H9 (cell line): ENCODE results near the gene TEX55. TPM values are rescaled to one million over a fixed set of nuclear protein-coding genes. Genes with fewer than 3 reads are reported as not detected.

ENCODE experiments used
- DNase-seq: peaks from one replicate; pipeline ENCODE4 v3.0.0-alpha.2; 2017
- H2AFZ ChIP-seq: one replicate; pipeline ENCODE4 v1.6.1; 2013; ENCODE audit warnings: mild to moderate bottlenecking, low read length, control low read depth, moderate library complexity
- H2AK5ac ChIP-seq: 2 replicates; pipeline ENCODE4 v1.6.1; 2013; ENCODE audit warnings: low read length, control low read depth, mixed read lengths; ENCODE audit not compliant: insufficient read length
- H2BK120ac ChIP-seq: one replicate; pipeline ENCODE4 v1.6.1; 2013; ENCODE audit warnings: low read depth, mild to moderate bottlenecking, low read length, control low read depth, inconsistent platforms; ENCODE audit not compliant: poor library complexity, severe bottlenecking
- H2BK12ac ChIP-seq: 2 replicates; pipeline ENCODE4 v1.6.1; 2013; ENCODE audit warnings: low read length, control low read depth, mixed read lengths, low read depth; ENCODE audit not compliant: insufficient read length
- H2BK15ac ChIP-seq: 2 replicates; pipeline ENCODE4 v1.6.1; 2013; ENCODE audit warnings: low read depth, low read length, control low read depth
- H2BK20ac ChIP-seq: one replicate; pipeline ENCODE4 v1.6.1; 2013; ENCODE audit warnings: low read depth, mild to moderate bottlenecking, low read length, control low read depth, inconsistent platforms; ENCODE audit not compliant: poor library complexity, severe bottlenecking
- H2BK5ac ChIP-seq: 2 replicates; pipeline ENCODE4 v1.6.1; 2013; ENCODE audit warnings: low read length, control low read depth, mixed read lengths; ENCODE audit not compliant: insufficient read length
- H3K14ac ChIP-seq: 2 replicates; pipeline ENCODE4 v1.6.1; 2013; ENCODE audit warnings: low read length, control low read depth; ENCODE audit not compliant: insufficient read depth
- H3K18ac ChIP-seq: 2 replicates; pipeline ENCODE4 v1.6.1; 2013; ENCODE audit warnings: low read depth, mild to moderate bottlenecking, mixed read lengths, low read length, control low read depth; ENCODE audit not compliant: insufficient read length
- H3K23ac ChIP-seq: 2 replicates; pipeline ENCODE4 v1.6.1; 2013; ENCODE audit warnings: low read length, control low read depth, mixed read lengths, low read depth; ENCODE audit not compliant: insufficient read length
- H3K23me2 ChIP-seq: 2 replicates; pipeline ENCODE4 v1.6.1; 2013; ENCODE audit warnings: low read depth, mild to moderate bottlenecking, mixed read lengths, low read length, control low read depth; ENCODE audit not compliant: insufficient read length, poor library complexity, severe bottlenecking
- H3K27ac ChIP-seq: 2 replicates; pipeline ENCODE4 v1.5.1; 2013; ENCODE audit warnings: low read length, control low read depth, mixed read lengths, low read depth; ENCODE audit not compliant: insufficient read length
- H3K27me3 ChIP-seq: 2 replicates; pipeline ENCODE4 v1.6.1; 2013; ENCODE audit warnings: low read length, control low read depth, inconsistent platforms; ENCODE audit not compliant: insufficient read depth
- H3K4ac ChIP-seq: 2 replicates; pipeline ENCODE4 v1.6.1; 2013; ENCODE audit warnings: low read depth, mild to moderate bottlenecking, control low read depth, inconsistent platforms, low read length, moderate library complexity
- H3K4me1 ChIP-seq: 2 replicates; pipeline ENCODE4 v1.6.1; 2013; ENCODE audit warnings: low read length, control low read depth, inconsistent platforms; ENCODE audit not compliant: insufficient read depth
- H3K4me2 ChIP-seq: 2 replicates; pipeline ENCODE4 v1.6.1; 2013; ENCODE audit warnings: low read length, control low read depth, mixed read lengths; ENCODE audit not compliant: insufficient read length, insufficient read depth
- H3K56ac ChIP-seq: 2 replicates; pipeline ENCODE4 v1.6.1; 2013; ENCODE audit warnings: low read depth, mild to moderate bottlenecking, mixed read lengths, low read length, control low read depth; ENCODE audit not compliant: insufficient read length
- H3K79me1 ChIP-seq: 2 replicates; pipeline ENCODE4 v1.6.1; 2013; ENCODE audit warnings: low read depth, mild to moderate bottlenecking, moderate library complexity, low read length, control low read depth, inconsistent platforms; ENCODE audit not compliant: insufficient read depth, poor library complexity, severe bottlenecking
- H3K79me2 ChIP-seq: 2 replicates; pipeline ENCODE4 v1.6.1; 2013; ENCODE audit warnings: low read length, control low read depth, inconsistent platforms; ENCODE audit not compliant: insufficient read depth
- H3K9ac ChIP-seq: 2 replicates; pipeline ENCODE4 v1.6.1; 2013; ENCODE audit warnings: low read length, control low read depth, mixed read lengths; ENCODE audit not compliant: insufficient read length; ENCODE audit errors: extremely low read depth
- H3K9me3 ChIP-seq: one replicate; pipeline ENCODE4 v1.6.1; 2013; ENCODE audit warnings: low read depth, low read length, inconsistent platforms; ENCODE audit not compliant: control insufficient read depth
- H3T11ph ChIP-seq: one replicate; pipeline ENCODE4 v1.6.1; 2013; ENCODE audit warnings: mild to moderate bottlenecking, low read length, control low read depth, inconsistent platforms
- H4K20me1 ChIP-seq: one replicate; pipeline ENCODE4 v1.6.1; 2013; ENCODE audit not compliant: control insufficient read depth, insufficient read length, insufficient read depth
- H4K5ac ChIP-seq: 2 replicates; pipeline ENCODE4 v1.6.1; 2013; ENCODE audit warnings: low read depth, mild to moderate bottlenecking, mixed read lengths, low read length, control low read depth; ENCODE audit not compliant: insufficient read length
- H4K8ac ChIP-seq: replicated peaks from 2 replicates; pipeline ENCODE4 v1.6.1; 2013; ENCODE audit warnings: low read length, control low read depth, mixed read lengths, low read depth; ENCODE audit not compliant: insufficient read length
- H4K91ac ChIP-seq: 2 replicates; pipeline ENCODE4 v1.6.1; 2013; ENCODE audit warnings: low read depth, mild to moderate bottlenecking, moderate library complexity, mixed read lengths, low read length, control low read depth; ENCODE audit not compliant: insufficient read length
- H3K27ac Mint-ChIP-seq, 3 experiments: 2 replicates in 2 of 3; 3 replicates in 1 of 3; pipeline ENCODE4 v1.8.0; 2020 to 2021; ENCODE audit warnings: mixed read lengths in 3 of 3, mild to moderate bottlenecking in 1 of 3, moderate library complexity in 1 of 3
- H3K27me3 Mint-ChIP-seq: 2 replicates; pipeline ENCODE4 v1.8.0; 2021; ENCODE audit warnings: low read depth, mild to moderate bottlenecking, moderate library complexity, mixed read lengths
- H3K36me3 Mint-ChIP-seq, 3 experiments: 2 replicates in 2 of 3; 3 replicates in 1 of 3; pipeline ENCODE4 v1.8.0; 2020 to 2021; ENCODE audit warnings: low read depth in 3 of 3, mixed read lengths in 3 of 3; ENCODE audit not compliant: insufficient read depth in 1 of 3
- H3K4me1 Mint-ChIP-seq, 2 experiments: 2 replicates each; pipeline ENCODE4 v1.8.0; 2020; ENCODE audit warnings: mixed read lengths in 2 of 2
- H3K4me3 Mint-ChIP-seq, 2 experiments: 2 replicates in 1 of 2; 3 replicates in 1 of 2; pipeline ENCODE4 v1.8.0; 2020 to 2021; ENCODE audit warnings: mild to moderate bottlenecking in 2 of 2, mixed read lengths in 2 of 2, moderate library complexity in 1 of 2
- H3K9me3 Mint-ChIP-seq, 2 experiments: 2 replicates in 1 of 2; 3 replicates in 1 of 2; pipeline ENCODE4 v1.8.0; 2020; ENCODE audit warnings: mild to moderate bottlenecking in 2 of 2, mixed read lengths in 2 of 2, moderate library complexity in 1 of 2
- CTCF ChIP-seq: fragments of 200-600 bp; sonication (generic); conservative IDR thresholded peaks from 3 replicates; pipeline ENCODE4 v1.8.0; 2021; ENCODE audit warnings: antibody characterized with exemption, mild to moderate bottlenecking
- WGBS: extraction: QIAGEN DNeasy Blood & Tissue Kit; methylation state at CpG from one replicate; pipeline ENCODE4 v1.1.7; 2013; ENCODE audit warnings: missing lambda C conversion rate, low lambda C conversion rate, mixed read lengths; ENCODE audit not compliant: insufficient read length; ENCODE audit errors: extremely low coverage; 5-methylcytosine and 5-hydroxymethylcytosine counted together
- total RNA-seq: library from RNA; stranded (reverse); gene quantifications from 2 replicates; pipeline ENCODE4 v1.2.1, GENCODE V29; 2021

Gene TEX55
- total RNA-seq, 1 experiment from 2014 or later: not detected

- H3T11ph ChIP-seq: no peak overlapping the region
- no peak overlapping the region for H3K4me2 ChIP-seq
Observed at GRCh38 chr3:119195911-119196310, 49.9 kb downstream of the TEX55 start.

More at GRCh38 chr3:119195911-119196310, 49.9 kb downstream of the TEX55 start:
- no peak overlapping the region for H2BK20ac ChIP-seq
- H3K14ac ChIP-seq: no peak overlapping the region
- no peak overlapping the region for H2AFZ ChIP-seq
- no peak overlapping the region for H4K91ac ChIP-seq
- no peak overlapping the region for H3K9ac ChIP-seq
- no peak overlapping the region for H2BK5ac ChIP-seq
- no peaks in the 10 kb centered on the region for H3K79me2 ChIP-seq
- no peak overlapping the region for H3K4ac ChIP-seq
- H4K8ac ChIP-seq: no peak overlapping the region
- Mint-ChIP-seq H3K36me3 (no peaks in the 10 kb centered on the region), H3K4me3 (no peak overlapping the region), H3K9me3 (no peaks in the 10 kb centered on the region), H3K27me3 (no peaks in the 10 kb centered on the region), H3K27ac (0 out of 7 replicates have a peak overlapping the region, but pooled peaks of 1 of the 3 experiments have one; percentile 1), H3K4me1 (peaks cover 0 to 3% of the 10 kb centered on the region in 2 experiments; a peak in 1 of 4 replicates)
- H3K23me2 ChIP-seq: no peaks in the 10 kb centered on the region
- H3K27ac ChIP-seq: no peak overlapping the region
- H2AK5ac ChIP-seq: no peak overlapping the region
- no peak for DNase-seq
- H2BK120ac ChIP-seq: no peak overlapping the region
- no peak overlapping the region for H3K56ac ChIP-seq
- no peak overlapping the region for H2BK12ac ChIP-seq
- no peak for TF ChIP-seq CTCF
- no peak overlapping the region for H3K18ac ChIP-seq
- H2BK15ac ChIP-seq: no peak overlapping the region
- H3K4me1 ChIP-seq: no peaks in the 10 kb centered on the region
- no peaks in the 10 kb centered on the region for H3K9me3 ChIP-seq
- H3K79me1 ChIP-seq: no peaks in the 10 kb centered on the region
- no peaks in the 10 kb centered on the region for H4K20me1 ChIP-seq
- no peak overlapping the region for H3K23ac ChIP-seq
- no CpG with 5 or more reads among the region's 1 CpG for WGBS
- H3K27me3 ChIP-seq: no peaks in the 10 kb centered on the region
- no peak overlapping the region for H4K5ac ChIP-seq

Other genes starting within 250 kb of the TEX55 start
- 1.2 and 1.6 TPM in 2 replicates for gene IGSF11, start 111.3 kb upstream of the TEX55 start, total RNA-seq
- gene UPK1B, start 27.4 kb downstream of the TEX55 start, total RNA-seq: 0.33 and 1.0 TPM in 2 replicates
- gene B4GALT4, start 94.7 kb downstream of the TEX55 start, total RNA-seq: 43.3 and 46.5 TPM in 2 replicates
- gene ARHGAP31, start 148.2 kb downstream of the TEX55 start, total RNA-seq: 2.2 and 2.4 TPM in 2 replicates